Vagina (tissue), 2 donors: ENCODE data around the gene MPST. TPM values are rescaled to one million over a fixed set of nuclear protein-coding genes. Genes with fewer than 3 reads are reported as not detected.

ENCODE experiments used
- DNase-seq, 2 donors: peaks; one replicate each; pipeline ENCODE4 v3.0.0-alpha.2; 2017; ENCODE audit errors: extremely low spot score in 2 of 2
- H3K27ac ChIP-seq: fragments of 200-600 bp; sonication (generic); one replicate; pipeline ENCODE4 v1.5.1; 2019
- H3K27me3 ChIP-seq: fragments of 200-600 bp; sonication (generic); one replicate; pipeline ENCODE4 v1.5.1; 2019
- H3K36me3 ChIP-seq, 2 donors: fragments of 200-600 bp; sonication (generic); one replicate each; pipeline ENCODE4 v1.5.1; 2017 to 2019
- H3K4me1 ChIP-seq: fragments of 200-600 bp; sonication (generic); one replicate; pipeline ENCODE4 v1.5.1; 2019
- H3K4me3 ChIP-seq, 2 donors: fragments of 200-600 bp; sonication (generic); 1 replicate in 1 of 2; 2 replicates in 1 of 2; pipeline ENCODE4 v1.5.1; 2016 to 2019
- H3K9me3 ChIP-seq: fragments of 200-600 bp; sonication (generic); one replicate; pipeline ENCODE4 v1.5.1; 2019
- POLR2A ChIP-seq, 2 donors: fragments of 450-650 bp; IDR thresholded peaks; one replicate each; pipeline ENCODE4 v1.6.1; 2017; ENCODE audit warnings: antibody characterized with exemption in 2 of 2, mild to moderate bottlenecking in 2 of 2, moderate library complexity in 2 of 2
- POLR2AphosphoS5 ChIP-seq, 2 donors: sonication (generic); formaldehyde crosslinking; IDR thresholded peaks; one replicate each; pipeline ENCODE4 v1.9.0; 2017; ENCODE audit warnings: antibody characterized with exemption in 2 of 2, mild to moderate bottlenecking in 2 of 2, low read depth in 1 of 2; ENCODE audit not compliant: insufficient read depth in 1 of 2
- intact Hi-C: fragments of 100-400 bp; cut with DNase I; formaldehyde crosslinking; loops from one replicate; pipeline ENCODE4 v1.15.1; 2023
- total RNA-seq: library from RNA; depleted of rRNA; stranded (reverse); fragments of >200 nt; gene quantifications from one replicate; pipeline ENCODE4 v1.2.3, GENCODE V29; 2016
- TF ChIP-seq, protein P1 (sequence below), 3 experiments: fragments of 450-650 bp in 2 of 3; fragments of 200-600 bp in 1 of 3; sonication (generic) in 1 of 3; IDR thresholded peaks; one replicate each; pipeline ENCODE4 v1.5.1; 2017 to 2019; ENCODE audit warnings: antibody characterized with exemption in 3 of 3, mild to moderate bottlenecking in 2 of 3, moderate library complexity in 2 of 3

MPST gene
- total RNA-seq, 1 donor from 2014 or later, result 126 TPM

DNA sequence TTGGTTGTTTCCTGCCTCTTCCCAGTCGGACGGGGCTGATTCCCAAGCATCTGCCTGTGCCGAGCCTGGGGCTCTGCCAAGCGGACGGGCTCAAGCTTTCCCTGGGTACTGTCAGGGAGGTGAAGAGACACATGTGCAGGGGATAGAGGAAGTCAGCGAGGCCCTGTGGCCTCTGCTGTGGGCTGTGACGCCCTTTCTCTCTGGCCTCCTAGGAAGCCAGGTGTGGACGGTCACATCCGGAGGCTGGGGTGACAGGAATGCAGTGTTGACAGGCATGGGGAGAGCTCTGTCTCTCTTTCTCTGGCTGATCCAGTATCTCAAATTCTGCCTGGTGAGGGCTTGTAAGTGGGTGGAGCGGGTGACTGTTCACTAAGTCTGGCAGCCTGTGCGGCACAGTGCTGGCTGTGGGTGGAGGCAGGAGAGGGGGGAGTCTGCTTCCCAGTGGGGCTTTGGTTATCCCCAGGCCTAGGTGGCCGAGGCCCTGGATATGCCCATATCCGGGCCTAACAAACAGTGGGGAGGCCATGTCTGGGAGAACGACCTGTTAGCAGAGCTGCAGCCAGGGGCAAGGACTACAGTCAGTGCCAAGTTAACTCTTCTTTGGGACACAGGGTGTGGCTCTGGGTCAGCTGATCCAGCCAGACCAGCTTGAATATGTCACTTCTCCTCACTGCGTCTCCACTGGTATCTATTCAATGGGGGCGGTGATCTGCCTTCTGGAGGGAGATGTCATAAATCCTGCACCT lies 33.9 kb downstream of the MPST start:
- intact Hi-C loops, result no loop called here
- TF ChIP-seq, protein P1, sequence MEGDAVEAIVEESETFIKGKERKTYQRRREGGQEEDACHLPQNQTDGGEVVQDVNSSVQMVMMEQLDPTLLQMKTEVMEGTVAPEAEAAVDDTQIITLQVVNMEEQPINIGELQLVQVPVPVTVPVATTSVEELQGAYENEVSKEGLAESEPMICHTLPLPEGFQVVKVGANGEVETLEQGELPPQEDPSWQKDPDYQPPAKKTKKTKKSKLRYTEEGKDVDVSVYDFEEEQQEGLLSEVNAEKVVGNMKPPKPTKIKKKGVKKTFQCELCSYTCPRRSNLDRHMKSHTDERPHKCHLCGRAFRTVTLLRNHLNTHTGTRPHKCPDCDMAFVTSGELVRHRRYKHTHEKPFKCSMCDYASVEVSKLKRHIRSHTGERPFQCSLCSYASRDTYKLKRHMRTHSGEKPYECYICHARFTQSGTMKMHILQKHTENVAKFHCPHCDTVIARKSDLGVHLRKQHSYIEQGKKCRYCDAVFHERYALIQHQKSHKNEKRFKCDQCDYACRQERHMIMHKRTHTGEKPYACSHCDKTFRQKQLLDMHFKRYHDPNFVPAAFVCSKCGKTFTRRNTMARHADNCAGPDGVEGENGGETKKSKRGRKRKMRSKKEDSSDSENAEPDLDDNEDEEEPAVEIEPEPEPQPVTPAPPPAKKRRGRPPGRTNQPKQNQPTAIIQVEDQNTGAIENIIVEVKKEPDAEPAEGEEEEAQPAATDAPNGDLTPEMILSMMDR (IDR thresholded peaks at IDR 0.05), result no peak
- TF ChIP-seq POLR2AphosphoS5 (IDR thresholded peaks at IDR 0.05; ENCODE audit: insufficient read depth in 1 of 2, low read depth in 1 of 2) (no peak), POLR2A (IDR thresholded peaks at IDR 0.05) (no peak)
- H3K27ac ChIP-seq, result peak overlapping the region; percentile 53

DNA sequence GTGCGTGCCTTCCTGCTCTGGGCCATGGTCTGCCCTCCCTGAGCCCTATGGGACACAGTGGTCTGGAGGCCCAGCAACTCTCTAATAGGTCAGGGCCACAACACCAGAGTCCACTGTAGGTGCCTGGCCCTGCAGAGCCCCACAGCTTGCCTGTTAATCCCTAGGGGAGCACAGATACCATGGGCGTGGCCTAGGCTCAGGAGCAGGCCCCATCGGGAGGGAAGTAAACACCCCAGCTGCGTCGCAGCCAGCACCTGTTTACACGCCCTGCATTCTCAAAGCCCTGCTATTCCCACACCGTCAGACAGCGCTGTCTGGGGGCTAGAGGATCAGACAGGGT lies 34.5 kb downstream of the MPST start:
- no peak overlapping the region for H3K27ac ChIP-seq
- no peak for DNase-seq
- H3K36me3 ChIP-seq, result peaks cover 0 to 22% of the 10 kb centered on the region in 2 donors
- no peaks in the 10 kb centered on the region for H3K27me3 ChIP-seq
- H3K9me3 ChIP-seq, result no peaks in the 10 kb centered on the region
- H3K4me3 ChIP-seq, result no peak overlapping the region
- intact Hi-C loops, result no loop called here
- peaks cover 33% of the 10 kb centered on the region for H3K4me1 ChIP-seq
- TF ChIP-seq, protein P1 (IDR thresholded peaks at IDR 0.05), result no peak
- TF ChIP-seq POLR2AphosphoS5 (IDR thresholded peaks at IDR 0.05; ENCODE audit: insufficient read depth in 1 of 2, low read depth in 1 of 2), result no peak
- no peak for TF ChIP-seq POLR2A (IDR thresholded peaks at IDR 0.05)

More for the DNA sequence above, 33.9 kb downstream of the MPST start:
- Histone ChIP-seq H3K27me3 (no peaks in the 10 kb centered on the region), H3K4me1 (peaks cover 33% of the 10 kb centered on the region), H3K9me3 (no peaks in the 10 kb centered on the region), H3K4me3 (no peak overlapping the region), H3K36me3 (peaks cover 0 to 18% of the 10 kb centered on the region in 2 donors)
- no peak for DNase-seq

DNA sequence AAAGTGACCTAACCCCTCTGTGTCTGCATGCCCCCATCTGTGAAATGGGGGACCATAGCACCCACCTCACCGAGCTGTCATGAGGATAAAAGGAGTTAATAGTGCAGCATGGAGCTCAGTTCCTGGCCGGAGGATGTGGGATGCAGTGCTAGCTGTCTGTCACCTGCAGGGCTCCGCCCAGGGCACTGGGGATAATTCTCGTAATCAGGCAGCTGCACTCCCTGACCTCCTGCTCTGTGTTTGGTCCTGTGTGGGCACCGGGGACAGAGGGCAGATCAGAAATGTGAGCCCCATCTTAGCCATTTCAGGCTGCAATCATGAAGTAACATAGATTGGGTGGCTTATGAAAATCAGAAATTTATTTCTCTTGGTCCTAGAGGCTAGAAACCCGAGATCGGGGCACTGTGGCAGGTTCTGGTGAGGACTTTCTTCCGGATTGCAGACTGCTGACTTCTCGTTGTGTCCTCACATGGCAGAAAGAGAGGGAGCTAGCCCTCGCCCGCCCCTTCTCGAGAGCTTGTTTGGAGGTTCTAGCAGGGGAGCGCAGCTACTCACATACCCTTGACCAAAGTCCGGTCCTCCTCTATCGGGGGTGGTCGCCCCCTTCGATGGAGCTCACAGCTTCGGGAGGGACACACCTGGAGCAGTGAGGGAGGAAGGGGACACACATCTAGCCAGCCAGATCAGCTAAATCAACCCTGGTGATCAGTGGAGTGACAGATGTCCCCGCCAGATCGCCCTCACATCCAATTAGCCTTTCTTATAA lies 35.2 kb downstream of the MPST start:
- H3K4me1 ChIP-seq, result peaks cover 33% of the 10 kb centered on the region
- intact Hi-C loops, result no loop called here
- DNase-seq, result no peak

DNA sequence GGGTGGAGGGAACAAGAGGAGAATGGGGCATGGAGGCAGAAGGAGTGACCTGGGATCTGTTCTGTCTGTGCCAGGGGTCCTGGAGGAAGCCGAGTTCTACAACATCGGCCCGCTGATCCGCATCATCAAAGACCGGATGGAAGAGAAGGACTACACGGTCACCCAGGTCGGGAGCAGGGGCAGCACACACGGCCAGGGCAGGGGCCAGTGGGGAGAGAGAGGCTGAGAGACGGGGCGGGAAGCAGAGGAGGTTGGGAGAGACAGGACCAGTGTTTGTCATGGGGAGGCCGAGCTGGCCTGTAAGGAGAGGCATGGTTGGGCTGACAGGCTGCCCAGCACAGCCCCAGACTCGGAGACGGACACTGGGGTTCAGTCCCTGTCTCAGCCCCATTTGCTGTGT lies 36.7 kb downstream of the MPST start:
- DNase-seq, result no peak
- no peaks in the 10 kb centered on the region for H3K9me3 ChIP-seq
- H3K4me1 ChIP-seq, result peaks cover 27% of the 10 kb centered on the region
- no peak overlapping the region for H3K27ac ChIP-seq
- peaks cover 0 to 30% of the 10 kb centered on the region in 2 donors for H3K36me3 ChIP-seq
- no peak overlapping the region for H3K4me3 ChIP-seq
- TF ChIP-seq POLR2A (IDR thresholded peaks at IDR 0.05), result no peak
- TF ChIP-seq POLR2AphosphoS5 (IDR thresholded peaks at IDR 0.05; ENCODE audit: insufficient read depth in 1 of 2, low read depth in 1 of 2), result no peak
- TF ChIP-seq, protein P1 (IDR thresholded peaks at IDR 0.05), result no peak
- intact Hi-C loops, result no loop called here
- H3K27me3 ChIP-seq, result no peaks in the 10 kb centered on the region

More for the DNA sequence above, 35.2 kb downstream of the MPST start:
- Histone ChIP-seq H3K36me3 (peaks cover 0 to 22% of the 10 kb centered on the region in 2 donors), H3K4me3 (no peak overlapping the region), H3K27ac (no peak overlapping the region), H3K27me3 (no peaks in the 10 kb centered on the region), H3K9me3 (no peaks in the 10 kb centered on the region)
- TF ChIP-seq POLR2AphosphoS5 (IDR thresholded peaks at IDR 0.05; ENCODE audit: insufficient read depth in 1 of 2, low read depth in 1 of 2) (no peak), POLR2A (IDR thresholded peaks at IDR 0.05) (no peak)
- TF ChIP-seq, protein P1 (IDR thresholded peaks at IDR 0.05), result no peak

DNA sequence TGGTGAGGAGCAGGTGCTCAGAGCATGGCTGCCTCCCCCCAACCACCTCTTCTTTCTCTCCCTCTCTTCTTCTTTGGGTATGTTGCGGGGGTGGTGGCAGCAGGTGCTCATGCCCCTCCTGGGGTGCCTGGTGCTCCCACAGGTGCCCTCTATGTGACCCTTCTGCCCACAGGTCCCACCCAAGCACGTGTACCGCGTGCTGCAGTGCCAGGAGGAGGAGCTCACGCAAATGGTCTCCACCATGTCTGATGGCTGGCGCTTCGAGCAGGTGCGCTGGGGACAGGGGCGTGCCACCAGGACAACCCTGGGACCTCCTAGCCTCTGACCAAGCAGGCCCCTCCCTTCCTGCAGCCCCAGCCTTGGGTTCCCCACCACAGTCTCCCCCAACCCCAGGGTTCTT lies 37.7 kb downstream of the MPST start:
- Histone ChIP-seq H3K4me1 (peaks cover 19% of the 10 kb centered on the region), H3K4me3 (no peak overlapping the region), H3K36me3 (peaks cover 0 to 30% of the 10 kb centered on the region in 2 donors), H3K9me3 (no peaks in the 10 kb centered on the region), H3K27me3 (no peaks in the 10 kb centered on the region), H3K27ac (no peak overlapping the region)
- no peak for DNase-seq
- intact Hi-C loops, result no loop called here
- TF ChIP-seq, protein P1 (IDR thresholded peaks at IDR 0.05), result no peak
- TF ChIP-seq POLR2AphosphoS5 (IDR thresholded peaks at IDR 0.05; ENCODE audit: insufficient read depth in 1 of 2, low read depth in 1 of 2) (no peak), POLR2A (IDR thresholded peaks at IDR 0.05) (no peak)
